GM12872 (cell line): ENCODE measurements around the gene CDH4.

ENCODE experiments used
- TF ChIP-seq, protein P1 (sequence below): IDR thresholded peaks from 3 replicates; pipeline ENCODE4 v1.5.1; 2011; ENCODE audit warnings: low read depth, mild to moderate bottlenecking, low read length, moderate library complexity; ENCODE audit not compliant: insufficient read depth

The CDH4 gene

DNA sequence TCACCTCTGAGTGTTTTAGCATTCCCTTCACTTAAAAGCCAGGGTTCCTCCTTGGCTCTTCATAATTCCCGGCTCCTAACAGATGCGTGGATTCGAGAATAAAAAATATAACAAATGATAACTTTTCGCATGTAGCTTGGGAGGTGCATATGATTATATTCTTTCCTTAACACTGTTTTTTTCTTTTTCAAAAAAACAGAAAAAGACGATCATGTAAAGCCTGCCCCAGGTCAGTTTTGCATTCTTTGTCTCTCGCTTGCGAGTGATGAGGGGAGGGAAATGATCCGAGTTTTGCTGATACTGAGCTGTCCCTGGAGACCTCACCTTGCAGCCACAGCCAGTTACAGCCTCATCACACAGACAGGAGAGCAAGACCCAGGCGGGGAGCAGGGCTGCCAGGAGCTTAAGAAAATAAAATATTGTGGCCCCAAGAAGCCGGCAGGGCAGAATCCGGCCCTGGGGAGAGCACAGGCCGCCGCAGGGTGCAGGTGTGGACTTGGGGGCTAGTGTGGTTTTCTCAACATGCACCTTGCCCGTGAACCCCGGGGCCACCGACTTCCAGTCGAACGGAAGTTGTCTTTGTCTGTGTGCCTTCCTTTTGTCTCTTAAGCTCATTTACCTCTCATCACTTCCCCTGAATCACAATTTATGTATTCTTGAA lies 511.8 kb downstream of the CDH4 start:
- TF ChIP-seq, protein P1, sequence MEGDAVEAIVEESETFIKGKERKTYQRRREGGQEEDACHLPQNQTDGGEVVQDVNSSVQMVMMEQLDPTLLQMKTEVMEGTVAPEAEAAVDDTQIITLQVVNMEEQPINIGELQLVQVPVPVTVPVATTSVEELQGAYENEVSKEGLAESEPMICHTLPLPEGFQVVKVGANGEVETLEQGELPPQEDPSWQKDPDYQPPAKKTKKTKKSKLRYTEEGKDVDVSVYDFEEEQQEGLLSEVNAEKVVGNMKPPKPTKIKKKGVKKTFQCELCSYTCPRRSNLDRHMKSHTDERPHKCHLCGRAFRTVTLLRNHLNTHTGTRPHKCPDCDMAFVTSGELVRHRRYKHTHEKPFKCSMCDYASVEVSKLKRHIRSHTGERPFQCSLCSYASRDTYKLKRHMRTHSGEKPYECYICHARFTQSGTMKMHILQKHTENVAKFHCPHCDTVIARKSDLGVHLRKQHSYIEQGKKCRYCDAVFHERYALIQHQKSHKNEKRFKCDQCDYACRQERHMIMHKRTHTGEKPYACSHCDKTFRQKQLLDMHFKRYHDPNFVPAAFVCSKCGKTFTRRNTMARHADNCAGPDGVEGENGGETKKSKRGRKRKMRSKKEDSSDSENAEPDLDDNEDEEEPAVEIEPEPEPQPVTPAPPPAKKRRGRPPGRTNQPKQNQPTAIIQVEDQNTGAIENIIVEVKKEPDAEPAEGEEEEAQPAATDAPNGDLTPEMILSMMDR = no peak

GRCh38 chr20:61764471-61765025 lies 512.5 kb downstream of the CDH4 start:
- TF ChIP-seq, protein P1 = no peak

- TF ChIP-seq, protein P1 = no peak
These were observed 513.2 kb downstream of the CDH4 start for GRCh38 chr20:61765081-61765870.

DNA sequence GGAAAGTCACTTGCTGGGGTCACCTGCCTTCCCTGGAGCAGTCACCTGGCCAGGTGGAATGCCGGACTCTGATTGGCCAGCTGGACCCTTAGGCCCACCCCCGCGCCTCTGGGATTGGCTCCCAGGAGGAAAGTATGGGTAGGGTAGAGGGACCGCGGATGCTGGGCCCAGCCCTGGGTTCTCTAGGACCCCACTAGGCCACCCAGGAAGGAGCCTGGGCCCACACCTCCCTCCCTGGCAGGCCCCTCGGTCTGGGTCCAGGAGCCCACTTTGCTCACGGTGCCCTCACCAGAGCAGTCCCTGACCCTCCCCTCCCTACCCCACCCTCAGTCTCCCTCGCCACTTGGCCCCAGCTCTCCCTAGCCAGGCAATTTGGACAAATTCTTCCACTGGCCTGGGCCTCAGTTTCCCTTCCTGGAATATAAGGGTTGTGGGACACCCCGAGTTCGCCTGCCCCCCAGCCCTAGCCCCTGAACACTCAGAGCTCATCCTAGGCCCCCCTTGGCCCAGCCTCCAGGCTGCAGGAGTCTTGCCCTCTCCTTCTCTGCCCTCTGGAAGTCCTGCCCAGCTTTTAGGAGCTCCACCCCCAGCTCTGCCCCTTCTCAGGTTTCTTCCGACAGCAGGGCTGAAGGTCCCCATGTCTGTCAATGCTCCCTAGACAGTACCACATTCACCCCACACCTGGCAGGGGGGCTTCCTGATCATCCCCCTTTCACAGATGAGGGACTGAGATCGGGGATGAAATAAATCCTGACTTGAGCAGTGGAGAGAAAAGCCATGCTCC lies 514.0 kb downstream of the CDH4 start:
- TF ChIP-seq, protein P1 = no peak

DNA sequence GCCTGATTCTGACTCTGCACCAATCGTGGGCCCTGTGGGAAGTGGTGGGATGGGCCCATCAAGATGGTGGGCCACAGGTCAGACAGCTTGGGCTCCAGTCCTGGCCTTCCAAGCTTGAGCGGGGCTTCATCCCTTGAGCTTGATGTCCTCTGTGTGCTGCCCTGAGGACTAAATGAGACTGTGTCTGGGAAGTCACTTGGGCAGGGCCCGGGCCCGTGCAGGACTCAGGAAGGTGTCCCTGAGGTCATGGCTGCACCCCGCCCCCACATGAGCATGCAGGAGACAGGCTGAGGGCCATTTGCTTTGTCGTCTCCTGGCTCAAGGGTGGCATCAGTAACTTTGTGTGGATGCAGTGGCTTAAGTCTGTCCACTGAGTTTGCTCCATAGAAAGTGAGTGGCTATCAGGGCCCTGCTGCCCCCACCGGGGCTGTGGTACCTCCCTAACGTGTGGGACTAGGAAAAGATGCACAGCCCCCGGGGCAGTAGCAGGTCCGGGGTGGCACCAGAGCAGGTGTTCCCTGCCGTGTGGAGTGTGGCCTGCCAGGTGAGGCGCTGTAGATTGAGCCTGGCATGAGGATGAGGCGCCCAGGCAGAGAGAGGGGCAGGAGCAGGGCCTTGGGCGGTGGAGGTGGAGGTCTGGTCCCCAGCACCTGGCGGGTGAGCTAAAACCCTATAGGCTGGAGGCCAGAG lies 515.0 kb downstream of the CDH4 start:
- TF ChIP-seq, protein P1 = no peak

DNA sequence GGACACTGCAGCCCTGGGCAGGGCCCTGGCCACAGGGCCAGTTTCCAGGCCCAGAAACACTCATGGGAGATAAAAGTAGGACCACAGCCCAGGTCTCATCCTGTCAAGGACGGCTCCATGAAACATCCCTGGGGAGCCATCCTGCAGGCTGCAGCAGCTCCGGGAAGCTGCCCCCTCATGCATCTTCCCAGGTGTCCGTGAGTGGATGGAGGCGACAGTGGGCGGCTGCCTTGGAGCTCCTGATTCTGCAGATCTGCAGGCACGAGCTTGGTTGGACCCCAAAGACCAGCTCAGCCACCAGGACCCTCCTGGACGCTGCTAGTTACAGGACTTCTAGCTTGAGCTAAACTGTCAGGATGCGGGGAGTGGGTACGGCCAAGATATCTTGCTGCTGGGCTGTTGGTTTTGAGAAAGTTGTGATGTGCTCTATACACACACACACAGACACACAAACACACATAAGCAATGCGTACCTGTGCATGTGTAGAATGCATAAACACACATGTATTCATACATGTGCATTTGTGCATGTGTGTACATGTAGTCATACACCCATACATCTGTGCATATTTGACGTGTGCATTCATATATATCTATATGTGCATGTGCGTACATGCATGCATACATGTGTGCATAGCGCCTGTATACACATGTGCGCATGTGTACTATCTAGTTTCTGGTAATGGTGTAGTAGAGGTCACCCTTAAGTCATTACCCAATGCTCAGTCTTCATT lies 515.9 kb downstream of the CDH4 start:
- TF ChIP-seq, protein P1 = no peak
